HG03060 (cell line): ENCODE measurements around the gene OGFOD2.

Experiments used
- ATAC-seq: cut with Tn5 transposase; IDR thresholded peaks from one replicate; pipeline ENCODE4 v1.9.1; 2021; ENCODE audit warnings: low read depth, moderate number of reproducible peaks; ENCODE audit not compliant: unreplicated experiment

The OGFOD2 gene

DNA sequence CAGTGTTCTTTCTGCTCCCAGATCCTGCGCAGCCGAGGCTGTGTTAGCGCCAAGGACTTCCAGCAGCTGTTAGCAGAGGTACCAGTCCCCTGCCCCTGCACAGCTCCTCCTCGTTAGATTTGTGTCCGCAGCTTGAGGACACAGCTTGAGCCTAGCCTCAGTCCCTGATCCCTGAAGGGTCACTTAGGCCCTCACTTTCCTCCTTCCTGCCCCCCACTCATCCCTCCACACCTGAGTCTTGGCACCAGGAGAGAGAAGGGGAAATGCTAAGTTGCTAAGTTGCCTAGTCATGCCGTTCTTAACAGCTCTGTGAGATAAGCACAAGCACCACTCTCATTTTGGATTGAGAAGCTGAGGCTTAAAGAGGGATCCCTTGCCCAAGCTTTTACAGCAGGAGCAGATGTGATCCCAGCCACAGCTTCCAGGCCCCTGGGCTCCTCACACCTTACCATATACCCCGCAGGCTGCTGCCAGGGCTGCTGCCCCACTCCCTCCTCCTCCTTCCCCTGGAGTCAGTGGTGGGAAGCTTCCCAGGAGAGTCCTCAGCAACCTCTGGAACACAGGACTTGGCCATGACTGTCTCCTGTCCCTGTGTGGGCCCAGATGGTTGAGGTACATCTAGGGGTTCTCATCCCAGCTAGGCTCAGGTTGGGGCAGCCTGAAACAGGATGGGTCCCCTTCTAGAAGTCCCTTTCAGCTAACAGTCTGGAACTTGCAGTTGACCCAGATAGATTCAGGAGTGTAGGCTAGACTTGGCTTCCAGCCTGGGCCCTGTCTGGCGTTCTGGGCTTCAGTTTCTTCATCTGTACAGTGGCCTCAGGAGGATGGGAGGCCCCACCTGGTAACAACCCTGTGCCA, 975 bp downstream of the OGFOD2 start:
- ATAC-seq, result no peak

DNA sequence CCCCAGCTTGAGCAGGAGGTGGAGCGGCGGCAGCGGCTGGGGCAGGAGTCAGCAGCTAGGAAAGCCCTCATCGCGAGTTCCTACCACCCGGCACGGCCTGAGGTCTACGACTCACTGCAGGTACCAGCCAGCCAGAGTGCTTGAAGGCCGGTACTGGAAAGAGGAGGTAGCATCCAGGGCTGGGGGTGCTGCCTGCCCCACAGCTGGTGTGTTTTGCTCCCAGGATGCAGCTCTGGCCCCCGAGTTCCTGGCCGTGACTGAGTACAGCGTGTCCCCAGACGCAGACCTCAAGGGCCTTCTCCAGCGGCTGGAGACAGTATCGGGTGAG, 1.6 kb downstream of the OGFOD2 start:
- ATAC-seq, result no peak

DNA sequence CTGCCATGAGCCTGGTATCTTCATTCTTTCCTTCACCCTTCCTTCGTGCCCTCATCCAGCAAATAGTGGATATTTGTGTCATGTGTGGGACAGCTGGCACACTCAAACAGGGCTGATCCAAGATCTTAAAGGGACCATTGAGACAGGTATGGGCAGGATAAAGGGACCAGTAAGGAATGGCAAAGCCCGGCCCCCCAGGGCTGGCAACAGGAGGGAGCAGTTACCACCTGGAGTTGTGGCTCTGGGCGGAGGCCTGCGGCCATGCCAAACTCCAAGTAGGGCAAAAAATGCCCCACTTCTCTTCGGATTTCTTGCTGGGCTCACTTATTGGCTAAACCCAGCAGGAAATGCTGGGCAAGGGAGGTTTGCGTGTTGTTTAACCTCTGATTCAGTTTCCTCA, 2.1 kb downstream of the OGFOD2 start:
- ATAC-seq, result no peak

DNA sequence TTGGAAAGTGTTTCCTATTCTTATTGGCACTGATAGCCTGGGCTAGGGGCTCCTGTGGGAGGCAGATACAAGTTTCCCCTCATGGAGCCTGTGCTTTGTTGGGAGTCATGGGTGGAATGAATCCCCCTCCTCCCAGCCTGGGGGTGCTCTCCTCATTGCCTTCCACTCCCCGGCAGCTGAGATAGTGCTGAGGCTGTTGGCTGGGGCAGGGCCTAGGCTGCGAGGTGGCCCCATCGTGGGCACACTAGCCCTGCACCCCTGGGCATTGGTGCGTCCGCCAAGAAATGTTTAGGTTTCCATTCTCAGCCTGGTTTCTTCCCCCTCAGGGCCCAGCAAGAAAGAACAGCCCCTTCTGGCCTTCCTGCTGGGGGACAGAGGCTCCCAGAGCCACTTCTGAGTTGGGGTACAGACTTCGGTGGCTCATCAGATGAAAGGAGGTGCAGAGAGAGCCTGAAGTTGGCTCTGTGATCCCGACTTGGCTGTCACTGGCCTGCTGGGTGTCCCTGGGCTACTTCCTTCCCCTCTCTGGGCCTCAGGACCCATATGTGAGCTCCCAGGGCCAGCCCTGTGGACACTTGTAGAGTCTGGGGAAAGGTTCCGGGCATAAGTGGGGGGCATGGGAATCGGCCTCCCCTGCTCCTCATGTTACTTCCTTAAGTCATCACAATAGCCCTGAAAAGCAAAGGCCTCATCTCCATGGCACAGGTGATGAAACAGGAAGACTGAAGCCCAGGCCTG, 2.8 kb downstream of the OGFOD2 start:
- ATAC-seq, result no peak

DNA sequence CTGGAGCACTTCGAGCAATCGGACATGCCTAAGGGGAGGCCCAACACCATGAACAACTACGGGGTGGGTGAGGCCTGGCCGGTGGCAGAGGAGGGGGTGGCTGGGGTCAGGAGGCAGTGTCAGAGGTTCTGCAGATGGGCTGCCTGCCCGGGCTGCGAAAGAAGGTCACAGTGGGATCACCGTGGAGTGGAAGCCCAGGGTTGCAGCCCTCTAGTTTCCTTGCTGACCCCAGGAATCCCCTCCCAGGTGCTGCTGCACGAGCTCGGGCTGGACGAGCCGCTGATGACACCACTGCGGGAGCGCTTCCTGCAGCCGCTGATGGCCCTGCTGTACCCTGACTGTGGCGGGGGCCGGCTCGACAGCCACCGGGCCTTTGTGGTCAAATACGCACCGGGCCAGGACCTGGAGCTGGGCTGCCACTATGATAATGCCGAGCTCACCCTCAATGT, 3.5 kb downstream of the OGFOD2 start:
- ATAC-seq, result no peak

DNA sequence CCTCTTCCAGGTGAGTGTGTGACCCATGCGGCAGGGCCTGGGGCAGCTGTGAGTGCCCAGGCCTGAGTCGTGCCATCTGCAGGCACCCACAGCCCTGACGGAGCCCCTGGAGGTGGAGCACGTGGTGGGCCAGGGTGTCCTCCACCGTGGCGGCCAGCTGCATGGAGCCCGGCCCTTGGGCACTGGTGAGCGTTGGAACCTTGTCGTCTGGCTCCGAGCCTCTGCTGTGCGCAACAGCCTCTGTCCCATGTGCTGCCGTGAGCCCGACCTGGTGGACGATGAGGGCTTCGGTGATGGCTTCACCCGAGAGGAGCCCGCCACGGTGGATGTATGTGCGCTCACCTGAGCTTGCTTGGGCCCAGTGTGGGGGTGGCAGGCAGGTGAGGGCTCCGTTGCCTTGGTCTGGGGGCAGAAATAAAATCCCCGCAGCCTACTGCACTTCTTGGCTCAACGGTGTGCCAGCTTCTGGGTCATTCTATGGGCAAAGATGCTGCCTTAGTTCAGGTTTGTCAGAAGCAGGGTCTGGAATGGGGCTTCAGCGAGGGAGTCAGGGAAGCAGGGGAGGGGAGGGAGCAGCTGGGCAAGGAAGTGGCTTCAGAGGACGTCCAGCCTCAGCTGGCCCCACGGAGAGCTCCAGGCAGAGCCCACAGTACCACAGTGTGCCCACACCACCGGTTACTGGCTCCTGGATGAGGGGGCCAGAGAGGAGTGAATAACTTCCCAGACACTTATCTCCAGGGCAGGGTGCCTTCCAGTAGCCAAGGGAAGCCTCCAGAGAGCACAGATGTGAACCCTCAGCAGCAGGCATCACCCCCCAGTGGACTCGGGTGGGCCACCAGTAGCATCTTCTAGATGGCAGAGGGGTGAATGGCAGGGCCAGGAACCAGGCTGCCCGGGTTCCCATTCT, 4.2 kb downstream of the OGFOD2 start:
- no peak for ATAC-seq

DNA sequence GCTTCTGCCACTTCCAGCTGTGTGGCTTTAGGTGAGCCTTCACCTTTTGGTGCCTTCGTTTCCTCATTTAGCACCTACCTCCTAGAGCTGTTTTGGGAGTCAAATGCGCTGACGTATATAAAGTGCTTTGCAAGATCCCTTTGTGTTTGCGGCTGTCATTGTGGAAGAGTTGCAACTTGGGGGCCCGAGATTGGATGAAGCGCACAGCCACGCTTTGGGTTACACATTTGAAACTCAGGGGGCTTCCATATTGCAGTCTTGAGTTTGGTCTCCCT, 4.8 kb downstream of the OGFOD2 start:
- no peak for ATAC-seq

DNA sequence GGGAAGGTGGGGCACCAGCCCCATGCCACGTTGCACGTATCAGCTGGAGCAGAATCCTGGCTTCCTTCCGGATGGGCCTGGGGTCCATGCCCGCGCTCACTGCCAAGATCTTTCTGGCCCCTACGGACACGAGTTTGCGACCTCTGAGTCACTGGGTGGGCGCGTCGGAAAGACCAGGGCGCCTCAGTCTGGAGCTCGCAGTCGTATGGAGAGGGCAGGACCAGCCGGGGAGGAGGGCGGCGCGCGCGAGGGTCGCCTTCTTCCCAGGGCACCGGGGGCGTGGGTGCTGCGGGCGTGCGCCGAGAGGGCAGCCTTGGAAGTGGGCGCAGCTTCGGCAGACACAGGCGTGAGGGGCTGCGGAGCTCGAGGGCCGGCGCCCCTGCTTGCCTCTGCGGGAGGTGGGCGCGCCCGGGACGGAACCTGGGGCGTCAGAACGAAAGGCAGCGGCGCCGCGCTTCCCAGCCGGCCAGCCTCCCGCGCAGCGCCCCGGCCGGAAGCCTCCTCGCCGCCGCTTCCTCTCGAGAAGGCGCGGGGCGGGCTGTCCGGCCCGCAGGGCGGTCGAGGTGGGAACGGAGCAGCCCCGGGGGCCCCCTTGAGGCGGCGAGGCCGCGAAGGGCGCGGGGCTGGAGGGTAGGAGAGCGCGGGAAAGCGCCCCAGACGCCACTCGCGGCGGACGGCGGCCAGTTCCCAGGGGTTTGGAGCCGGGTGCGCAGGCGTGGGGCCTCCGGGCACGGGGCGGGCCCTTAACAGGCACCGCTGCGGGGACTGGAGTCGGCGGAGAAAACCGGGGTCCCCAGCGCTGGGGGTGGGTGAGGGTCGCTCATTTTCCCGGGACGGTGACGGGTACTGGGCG, 5.4 kb downstream of the OGFOD2 start, which contains the start of gene ARL6IP4:
ARL6IP4 (plus strand) TSS at position 499 of the 853 bp plus-strand sequence. CDS start 459 bp downstream, outside the sequence.
- ATAC-seq, result no peak

DNA sequence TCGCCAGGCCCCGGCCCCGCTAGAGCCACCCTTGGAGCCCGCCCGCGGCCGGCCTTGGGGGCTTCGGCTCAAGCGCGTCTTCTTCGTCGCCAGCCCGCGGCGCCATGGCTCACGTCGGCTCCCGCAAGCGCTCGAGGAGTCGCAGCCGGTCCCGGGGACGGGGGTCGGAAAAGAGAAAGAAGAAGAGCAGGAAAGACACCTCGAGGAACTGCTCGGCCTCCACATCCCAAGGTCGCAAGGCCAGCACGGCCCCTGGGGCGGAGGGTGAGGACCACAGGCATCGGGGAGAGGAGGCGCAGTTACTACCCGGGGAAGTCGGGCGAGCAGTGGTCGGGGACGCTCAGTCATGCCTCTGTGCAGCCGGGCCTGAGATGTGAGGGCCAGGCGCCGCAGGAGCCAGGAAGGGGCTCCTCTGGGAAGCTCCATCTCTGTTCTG, 6.0 kb downstream of the OGFOD2 start:
- ATAC-seq, result no peak

DNA sequence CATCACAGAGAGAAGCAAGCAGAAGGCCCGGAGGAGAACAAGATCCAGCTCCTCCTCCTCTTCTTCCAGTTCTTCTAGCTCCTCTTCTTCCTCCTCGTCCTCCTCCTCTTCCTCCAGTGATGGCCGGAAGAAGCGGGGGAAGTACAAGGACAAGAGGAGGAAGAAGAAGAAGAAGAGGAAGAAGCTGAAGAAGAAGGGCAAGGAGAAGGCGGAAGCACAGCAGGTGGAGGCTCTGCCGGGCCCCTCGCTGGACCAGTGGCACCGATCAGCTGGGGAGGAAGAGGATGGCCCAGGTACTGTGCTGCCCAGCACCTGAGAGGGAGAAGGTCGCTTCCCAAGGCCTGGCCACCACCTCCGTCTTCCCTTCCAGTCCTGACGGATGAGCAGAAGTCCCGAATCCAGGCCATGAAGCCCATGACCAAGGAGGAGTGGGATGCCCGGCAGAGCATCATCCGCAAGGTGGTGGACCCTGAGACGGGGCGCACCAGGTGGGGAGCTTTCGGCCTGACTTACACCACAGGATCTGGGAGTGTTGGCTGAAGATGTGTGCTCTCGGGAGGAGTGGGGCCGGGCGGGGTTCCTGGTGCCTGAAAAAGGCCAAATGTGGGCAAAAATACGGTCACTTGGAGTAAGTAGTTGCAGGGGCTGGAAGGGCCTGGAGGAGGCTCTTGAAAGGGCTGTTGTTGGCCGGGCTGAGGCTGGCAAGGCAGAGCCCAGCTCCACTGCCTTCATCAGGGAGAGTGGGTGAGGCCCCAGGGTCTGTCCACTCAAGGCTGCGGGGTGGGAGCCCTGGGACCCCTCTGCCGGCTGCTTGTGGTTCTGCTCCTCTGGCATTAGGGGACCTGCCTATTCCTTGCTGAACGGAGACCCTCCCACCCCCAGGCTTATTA, 6.8 kb downstream of the OGFOD2 start:
- ATAC-seq, result no peak

DNA sequence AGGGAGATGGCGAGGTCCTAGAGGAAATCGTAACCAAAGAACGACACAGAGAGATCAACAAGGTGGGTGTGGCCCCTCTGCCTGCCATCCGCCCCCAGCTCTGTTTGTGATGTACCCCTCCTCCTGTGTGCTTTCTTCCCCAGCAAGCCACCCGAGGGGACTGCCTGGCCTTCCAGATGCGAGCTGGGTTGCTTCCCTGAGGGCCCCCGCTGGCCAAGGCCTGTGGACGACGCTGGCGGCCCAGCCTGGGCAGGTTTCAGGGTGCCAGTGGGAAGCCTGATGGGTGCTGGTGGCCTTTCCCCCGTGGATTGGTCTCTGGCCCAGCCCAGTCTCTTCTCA, 7.4 kb downstream of the OGFOD2 start:
- ATAC-seq, result no peak

DNA sequence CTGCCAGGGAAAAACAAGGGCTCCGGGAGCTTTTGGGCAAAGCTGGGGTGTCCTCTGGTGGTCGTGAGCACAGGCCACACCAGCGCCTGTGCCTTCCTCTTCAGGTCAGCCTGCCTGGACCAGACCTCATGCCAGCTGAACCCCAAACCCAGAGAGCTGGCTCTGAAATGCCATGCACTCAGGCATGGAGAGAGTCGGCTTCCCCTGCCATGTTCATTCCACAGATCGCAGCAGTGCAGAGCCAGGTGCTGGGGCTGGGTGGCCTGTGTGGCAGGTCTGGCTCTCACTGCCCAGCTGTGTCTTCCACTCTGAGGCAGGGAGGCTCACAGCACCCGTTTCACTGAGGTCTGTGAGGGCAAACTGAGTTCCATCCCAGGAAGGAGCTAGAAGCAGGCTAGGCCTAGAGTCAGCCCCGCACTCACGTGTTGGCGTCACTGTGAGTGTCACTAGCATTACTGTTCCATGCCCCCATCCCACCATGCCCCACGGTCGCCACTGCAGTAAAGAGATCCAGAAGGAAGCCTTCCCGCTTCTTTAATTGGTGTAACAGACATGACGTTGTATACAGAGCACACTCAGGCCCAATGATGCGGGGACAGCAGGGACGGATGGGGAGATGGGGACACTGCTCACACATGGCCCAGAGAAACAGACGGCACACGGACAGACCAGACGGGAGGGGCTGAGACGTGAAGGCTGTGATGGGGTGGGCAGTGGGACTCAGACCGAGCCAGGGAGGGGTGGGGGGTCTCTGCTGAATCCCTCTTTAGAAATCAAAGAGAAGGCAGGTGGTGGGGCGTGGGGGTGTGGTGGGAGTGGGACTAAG, 8.1 kb downstream of the OGFOD2 start:
- no peak for ATAC-seq

DNA sequence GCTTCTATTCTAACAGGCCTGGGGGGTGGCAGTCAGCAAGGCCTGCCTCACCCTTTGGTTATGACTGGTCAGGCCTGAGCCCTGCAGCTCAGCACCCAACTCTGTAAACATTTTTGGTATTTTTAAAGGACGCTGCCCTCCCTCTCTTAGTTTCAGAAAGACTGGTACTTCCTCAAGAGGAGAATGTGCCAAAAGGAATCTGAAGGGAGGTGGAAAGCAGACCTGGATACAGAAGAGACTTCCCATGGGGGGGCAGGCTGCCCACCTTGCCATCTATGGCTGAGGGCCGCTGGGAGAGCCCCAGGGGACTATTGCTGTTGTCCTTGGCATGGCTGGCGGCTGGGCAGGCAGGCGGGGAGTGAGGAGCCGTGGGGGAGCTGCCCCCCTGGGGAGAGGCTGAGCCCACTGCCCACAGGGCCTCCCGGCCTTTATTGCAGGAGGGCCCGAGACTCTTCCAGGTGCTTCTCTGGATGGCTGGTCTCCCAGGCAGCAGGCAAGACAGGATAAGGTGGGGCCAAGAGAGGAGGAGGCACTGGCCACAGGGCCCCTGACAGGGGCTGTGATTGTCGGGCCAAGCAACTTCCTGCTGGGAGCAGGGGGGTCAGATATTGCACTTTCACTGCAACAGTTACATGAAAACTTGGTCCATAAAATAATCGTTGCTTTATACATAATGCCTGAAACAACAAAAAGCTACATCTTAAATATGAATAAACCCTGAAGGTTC, 8.9 kb downstream of the OGFOD2 start:
- no peak for ATAC-seq

DNA sequence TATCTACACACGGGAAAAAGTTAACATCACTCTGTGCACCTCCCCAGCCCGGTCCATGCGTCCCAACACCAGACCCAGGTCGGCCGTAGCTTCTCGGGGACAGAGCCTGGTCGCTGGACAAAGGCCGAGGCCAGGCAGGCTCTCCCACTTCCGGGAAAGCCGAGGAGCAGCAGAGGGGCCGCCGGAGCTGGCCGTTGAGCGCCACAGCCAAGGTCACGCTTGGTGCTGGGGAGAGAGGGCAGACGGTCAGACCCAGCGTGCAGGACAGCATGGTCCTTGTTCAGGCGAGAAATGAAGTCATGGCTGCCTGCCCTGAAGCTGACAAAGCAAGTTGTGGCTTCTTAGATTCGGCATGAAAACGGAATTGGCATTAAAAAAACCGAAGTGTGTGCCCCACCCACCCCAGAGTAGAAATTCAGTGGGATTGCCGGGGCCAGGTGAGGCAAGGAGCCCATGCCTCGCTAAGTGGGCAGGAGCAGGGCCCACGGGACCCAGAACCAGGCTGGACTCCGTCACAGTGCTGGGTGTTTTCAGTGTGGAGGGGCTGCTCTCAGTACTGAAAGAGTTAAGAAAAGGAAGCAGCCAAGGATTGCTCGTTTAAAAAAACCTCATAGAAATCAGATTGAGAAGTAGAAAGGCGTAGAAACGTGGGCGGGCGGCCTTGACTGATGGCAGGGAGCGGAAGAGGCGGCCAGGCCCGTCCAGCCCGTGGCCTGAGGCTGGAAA, 9.7 kb downstream of the OGFOD2 start:
- no peak for ATAC-seq

DNA sequence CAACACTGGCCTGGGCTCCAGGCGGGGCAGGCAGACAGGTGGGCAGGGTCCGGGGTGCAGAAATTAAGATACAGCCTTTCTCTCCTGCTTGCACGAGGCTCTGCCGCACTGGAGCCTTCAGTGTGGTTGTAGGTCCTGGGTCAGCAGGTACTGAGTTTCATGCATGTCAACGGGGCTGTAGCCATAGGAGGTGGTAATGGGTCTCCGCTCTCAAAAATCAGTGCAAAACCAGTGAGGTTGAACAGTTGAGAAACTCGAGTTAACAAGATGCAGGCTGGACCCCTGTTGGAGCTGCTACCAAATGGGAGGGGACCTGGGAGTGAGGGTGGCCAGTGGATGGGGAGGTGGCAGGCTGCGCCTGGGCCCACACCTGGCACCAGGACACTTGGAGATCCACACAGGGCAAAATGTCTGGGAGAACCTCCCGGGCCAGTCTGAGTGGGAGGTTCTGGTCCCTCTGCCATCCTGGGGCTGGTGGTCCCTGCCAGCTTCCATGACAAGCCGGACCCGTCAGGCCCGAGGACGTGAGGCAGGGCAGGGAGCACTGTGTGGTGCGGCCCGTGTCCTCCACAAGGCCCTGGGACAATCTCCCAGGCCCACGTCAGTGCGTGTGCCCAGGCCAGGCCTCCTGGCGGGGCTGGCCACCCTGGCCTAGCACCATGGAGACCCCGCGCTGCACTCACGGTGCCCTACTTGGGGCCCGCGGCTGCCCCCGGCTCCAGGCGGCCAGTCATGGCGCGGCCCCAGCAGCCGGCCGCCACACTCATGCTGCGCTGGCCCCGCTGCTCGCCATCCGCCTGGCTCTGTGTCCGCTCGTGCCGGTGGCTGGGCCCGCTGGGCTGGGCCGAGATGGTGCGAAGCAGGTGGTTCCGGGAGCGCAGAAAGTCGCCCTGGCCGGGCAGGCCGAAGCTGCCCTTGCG, 10.6 kb downstream of the OGFOD2 start:
- no peak for ATAC-seq

DNA sequence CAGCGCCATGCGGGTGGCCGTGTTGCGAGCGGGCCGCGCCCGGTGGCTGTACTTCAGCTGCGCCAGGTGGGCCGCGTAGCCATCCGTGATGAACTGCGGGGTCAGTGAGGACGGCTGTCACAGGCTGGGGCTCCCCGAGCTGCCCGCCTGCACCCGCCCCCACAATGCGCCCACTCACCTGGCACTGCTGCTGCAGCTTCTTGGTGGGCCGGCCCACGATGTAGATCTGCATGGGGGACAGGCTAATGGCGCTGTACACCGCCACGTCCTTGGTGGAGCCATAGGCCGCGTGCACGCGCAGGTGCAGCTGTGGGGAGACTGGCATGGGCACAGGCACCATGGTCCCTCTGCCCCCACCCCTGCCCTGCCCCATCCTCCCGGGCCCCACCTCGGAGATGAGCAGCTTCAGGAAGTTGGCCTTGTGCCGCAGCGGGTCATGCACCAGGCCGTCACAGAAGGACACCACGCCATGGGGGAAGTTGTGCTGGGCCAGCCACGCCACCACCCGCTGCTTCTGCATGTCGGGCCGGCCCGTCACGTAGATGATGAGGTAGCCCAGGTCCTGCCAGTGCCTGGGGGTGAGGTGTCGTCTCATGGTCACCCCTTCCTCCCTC, 11.3 kb downstream of the OGFOD2 start:
- no peak for ATAC-seq
